KOPT-K1 (cell line): ENCODE measurements around the gene FYCO1.
A peak's percentile ranks its signal among the peaks of the same experiment; 100 is the strongest.

Source experiments
- H3K27ac ChIP-seq: fragments of 200-600 bp; sonication (generic); 2 replicates; pipeline ENCODE4 v1.5.1; 2016; ENCODE audit warnings: antibody characterized with exemption, mild to moderate bottlenecking, low read depth, low read length; ENCODE audit not compliant: poor library complexity, severe bottlenecking
- H3K36me3 ChIP-seq: fragments of 200-600 bp; sonication (generic); 2 replicates; pipeline ENCODE4 v1.5.1; 2017; ENCODE audit warnings: antibody characterized with exemption, mild to moderate bottlenecking, low read length, moderate library complexity; ENCODE audit not compliant: insufficient read depth
- H3K9me3 ChIP-seq: fragments of 200-600 bp; sonication (generic); 2 replicates; pipeline ENCODE4 v1.5.1; 2017; ENCODE audit warnings: antibody characterized with exemption, low read length, mild to moderate bottlenecking; ENCODE audit not compliant: insufficient read depth, poor library complexity, severe bottlenecking

The FYCO1 gene

DNA sequence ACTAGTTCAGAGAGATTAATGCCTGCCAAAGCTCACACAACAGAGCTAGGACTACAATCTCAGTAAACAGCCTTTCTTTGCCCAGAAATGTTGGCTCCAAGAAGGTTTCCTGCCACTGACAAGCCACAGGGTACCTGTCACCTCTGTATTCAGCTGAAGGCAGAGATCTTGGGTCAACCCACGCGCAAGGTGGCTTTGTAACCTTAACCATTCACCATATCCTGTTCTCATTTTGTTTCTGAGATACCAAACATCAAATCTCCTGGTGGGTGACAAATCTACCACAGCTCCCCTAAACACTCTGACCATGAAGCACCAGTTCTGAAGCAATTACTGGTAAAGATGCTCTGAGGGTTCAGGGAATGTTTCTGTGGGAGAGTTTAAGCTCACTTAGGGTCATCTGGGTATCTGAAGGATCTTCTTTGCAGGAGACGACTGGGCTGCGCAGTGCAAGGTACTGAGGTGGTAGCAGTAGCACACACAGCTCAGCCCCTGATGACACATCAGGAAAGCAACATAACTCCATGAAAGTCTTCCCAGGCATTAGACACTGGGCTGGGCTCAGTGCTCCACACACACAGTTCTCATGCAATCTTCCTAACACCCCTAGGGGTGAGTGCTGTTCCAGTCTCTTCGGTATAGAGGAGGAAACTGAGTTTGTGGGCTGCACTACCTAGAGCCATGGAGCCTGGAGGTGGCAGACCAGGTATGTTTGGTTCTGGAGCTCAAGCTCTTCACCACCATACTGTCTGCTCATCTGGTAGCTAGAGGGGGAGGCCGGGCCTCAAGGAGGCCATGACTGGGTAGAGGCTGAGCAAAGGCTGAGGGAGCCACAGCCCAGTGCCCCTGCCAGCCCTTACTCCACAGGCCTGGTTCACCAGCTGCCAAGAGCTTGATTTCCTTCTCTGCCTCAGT lies 44.7 kb downstream of the FYCO1 start:
- Histone ChIP-seq H3K36me3 (peaks cover 100% of the 10 kb centered on the region), H3K27ac (peak overlapping the region; percentile 4), H3K9me3 (no peaks in the 10 kb centered on the region)

DNA sequence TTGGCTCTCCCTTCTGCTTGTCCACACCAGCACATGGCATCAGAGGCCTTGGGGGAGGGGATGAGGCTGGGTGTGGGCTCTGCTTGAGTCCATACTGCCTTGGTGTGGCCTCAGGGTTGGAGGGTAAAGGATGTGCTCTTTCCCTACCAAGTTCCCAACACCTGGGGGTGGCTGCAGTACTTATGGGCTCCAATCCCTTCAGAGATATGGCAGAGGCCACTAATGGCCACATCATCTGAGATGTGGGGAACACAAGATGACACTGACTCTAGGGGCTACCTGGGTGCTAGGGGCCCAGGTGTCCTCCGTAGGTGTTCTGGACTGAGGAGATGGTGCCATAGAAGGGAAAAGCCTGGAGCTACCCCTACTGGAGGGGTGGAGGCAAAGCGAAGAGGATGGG lies 45.5 kb downstream of the FYCO1 start:
- Histone ChIP-seq H3K36me3 (peaks cover 100% of the 10 kb centered on the region), H3K9me3 (no peaks in the 10 kb centered on the region), H3K27ac (no peak overlapping the region)

DNA sequence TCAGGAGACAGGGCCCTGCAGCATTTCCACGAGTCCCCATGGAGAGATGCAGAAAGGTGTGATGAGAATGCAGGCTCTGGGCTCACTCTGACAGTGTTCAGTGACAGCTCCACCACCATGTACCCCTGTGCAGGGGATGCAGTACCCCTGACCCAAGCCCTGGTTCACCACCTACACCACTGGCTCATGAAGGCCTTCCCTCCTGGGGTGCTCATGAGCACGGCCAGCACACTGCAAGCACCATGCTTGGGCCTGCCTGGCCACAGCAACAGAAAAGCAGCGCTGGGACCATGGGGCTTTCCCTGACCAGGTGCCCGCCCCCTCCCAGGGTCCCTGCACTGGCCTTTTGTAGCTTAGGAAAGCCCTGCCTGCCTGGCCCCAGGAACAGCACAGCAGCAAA lies 46.2 kb downstream of the FYCO1 start:
- Histone ChIP-seq H3K27ac (no peak overlapping the region), H3K36me3 (peaks cover 100% of the 10 kb centered on the region)

DNA sequence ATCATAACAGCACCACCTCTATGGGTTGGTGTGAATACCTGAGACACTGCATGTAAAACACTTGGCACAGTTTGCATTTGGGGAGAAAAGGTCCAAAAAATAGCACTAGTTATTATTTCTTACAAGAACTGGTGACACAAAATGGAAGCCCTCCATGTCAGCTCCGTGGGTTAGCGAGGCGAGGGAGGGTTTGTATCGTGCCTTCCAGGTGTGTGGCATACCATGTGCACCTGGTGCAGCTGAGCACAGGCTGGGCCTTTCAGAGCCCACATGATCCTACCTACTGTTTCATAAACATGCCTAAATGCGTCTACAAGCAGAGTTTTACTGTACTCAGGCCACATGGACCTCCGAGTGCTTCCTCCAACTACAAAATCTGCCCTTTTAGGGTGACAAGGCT lies 46.7 kb downstream of the FYCO1 start:
- Histone ChIP-seq H3K36me3 (peaks cover 95% of the 10 kb centered on the region), H3K9me3 (no peaks in the 10 kb centered on the region), H3K27ac (no peak overlapping the region)

More for the DNA sequence above, 46.2 kb downstream of the FYCO1 start:
- no peaks in the 10 kb centered on the region for H3K9me3 ChIP-seq

DNA sequence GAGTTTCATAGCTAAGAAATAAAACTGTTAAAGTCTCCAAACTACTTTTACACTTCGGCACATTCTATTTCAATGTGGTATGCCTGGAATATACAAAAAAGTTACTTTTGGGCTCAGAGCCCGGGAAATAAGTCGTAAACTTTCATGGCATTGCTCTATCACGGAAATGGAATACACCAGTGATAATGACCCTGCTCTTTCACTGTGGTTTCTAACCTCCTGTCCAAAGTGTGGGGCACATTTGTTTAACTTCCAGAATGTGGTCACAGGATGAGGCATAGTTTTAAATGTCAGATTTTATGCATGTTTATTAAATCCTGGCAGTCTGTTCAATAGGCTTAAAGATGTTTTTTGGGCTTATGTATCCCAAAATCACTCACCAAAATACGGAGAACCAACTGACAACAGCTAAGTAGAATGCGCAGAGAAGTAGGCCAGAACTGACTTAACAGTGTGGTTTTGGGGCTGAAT lies 47.3 kb downstream of the FYCO1 start:
- H3K36me3 ChIP-seq, result peaks cover 90% of the 10 kb centered on the region
- no peaks in the 10 kb centered on the region for H3K9me3 ChIP-seq
- no peak overlapping the region for H3K27ac ChIP-seq

DNA sequence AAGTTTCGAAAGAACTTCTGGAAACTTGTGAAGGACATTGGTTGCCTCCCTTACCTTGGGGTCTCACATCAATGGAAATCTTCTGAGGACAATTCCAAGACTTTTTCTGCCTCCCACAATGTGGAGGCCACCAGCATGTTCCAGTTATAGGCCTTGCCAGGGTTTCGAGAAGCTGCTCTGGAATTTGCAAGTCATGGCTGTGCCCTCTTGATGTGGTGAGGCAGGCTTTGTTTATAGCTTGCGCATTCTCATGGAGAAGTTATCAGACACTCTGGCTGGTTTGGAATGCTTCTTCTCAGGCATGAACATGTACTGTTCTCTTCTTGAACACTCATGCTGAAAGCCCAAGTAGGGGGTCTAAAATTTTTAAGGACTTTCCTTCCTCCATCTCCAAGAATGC lies 48.3 kb downstream of the FYCO1 start:
- no peak overlapping the region for H3K27ac ChIP-seq
- H3K9me3 ChIP-seq, result no peaks in the 10 kb centered on the region
- H3K36me3 ChIP-seq, result peaks cover 80% of the 10 kb centered on the region

DNA sequence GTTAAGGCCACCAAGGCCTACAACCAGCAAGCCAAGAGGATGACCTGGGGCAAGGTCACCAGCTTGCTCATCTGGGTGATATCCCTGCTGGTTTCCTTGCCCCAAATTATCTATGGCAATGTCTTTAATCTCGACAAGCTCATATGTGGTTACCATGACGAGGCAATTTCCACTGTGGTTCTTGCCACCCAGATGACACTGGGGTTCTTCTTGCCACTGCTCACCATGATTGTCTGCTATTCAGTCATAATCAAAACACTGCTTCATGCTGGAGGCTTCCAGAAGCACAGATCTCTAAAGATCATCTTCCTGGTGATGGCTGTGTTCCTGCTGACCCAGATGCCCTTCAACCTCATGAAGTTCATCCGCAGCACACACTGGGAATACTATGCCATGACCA lies 48.7 kb downstream of the FYCO1 start:
- peaks cover 75% of the 10 kb centered on the region for H3K36me3 ChIP-seq
- no peaks in the 10 kb centered on the region for H3K9me3 ChIP-seq
- no peak overlapping the region for H3K27ac ChIP-seq

DNA sequence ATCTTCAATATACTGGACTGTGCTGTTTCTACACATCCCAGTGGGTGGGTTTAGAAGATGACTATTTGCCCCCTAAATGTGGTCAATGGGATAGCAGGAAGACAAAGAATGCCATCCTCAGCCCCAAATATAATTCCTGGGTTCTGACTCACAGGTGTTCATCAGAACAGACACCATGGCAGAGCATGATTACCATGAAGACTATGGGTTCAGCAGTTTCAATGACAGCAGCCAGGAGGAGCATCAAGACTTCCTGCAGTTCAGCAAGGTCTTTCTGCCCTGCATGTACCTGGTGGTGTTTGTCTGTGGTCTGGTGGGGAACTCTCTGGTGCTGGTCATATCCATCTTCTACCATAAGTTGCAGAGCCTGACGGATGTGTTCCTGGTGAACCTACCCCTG lies 49.3 kb downstream of the FYCO1 start:
- Histone ChIP-seq H3K27ac (no peak overlapping the region), H3K36me3 (peaks cover 70% of the 10 kb centered on the region), H3K9me3 (no peaks in the 10 kb centered on the region)

DNA sequence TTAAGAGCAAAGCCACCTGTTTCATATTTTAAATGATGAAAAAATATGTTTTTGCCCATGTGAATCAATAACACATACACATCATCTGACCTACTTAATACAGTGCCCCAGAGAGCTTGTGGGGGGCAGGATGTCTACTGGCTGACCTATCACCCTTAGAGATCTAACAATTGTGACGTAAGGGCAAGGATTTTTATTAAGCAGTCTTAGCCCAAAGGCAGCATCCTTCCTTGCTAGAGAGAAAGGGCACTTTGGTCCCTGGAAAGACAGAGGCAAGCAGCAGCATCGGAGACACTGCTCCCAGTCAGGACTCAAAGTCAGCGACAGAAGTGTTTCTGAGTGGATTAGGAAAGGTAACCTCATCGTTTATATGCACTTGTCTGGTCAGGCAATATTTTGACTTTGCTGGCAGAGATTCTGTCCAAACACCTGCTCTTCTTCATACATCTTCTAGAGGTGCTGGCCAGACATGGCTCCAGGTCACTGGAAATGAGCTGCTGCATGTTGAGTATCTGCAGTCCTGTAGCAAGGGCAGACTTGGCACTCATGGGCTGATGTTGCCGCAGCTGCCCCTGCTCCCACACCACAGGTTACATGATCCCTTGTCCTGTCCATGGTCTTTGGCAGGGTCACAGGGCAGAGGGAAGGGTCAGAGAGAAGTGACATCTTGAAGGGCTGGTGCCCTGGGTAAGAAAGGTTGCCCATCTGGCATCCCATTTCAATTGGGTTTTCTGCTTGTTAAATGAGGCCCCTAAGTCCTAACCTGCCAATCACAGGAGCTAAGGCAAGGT lies 50.6 kb downstream of the FYCO1 start:
- H3K36me3 ChIP-seq, result peaks cover 57% of the 10 kb centered on the region
- H3K27ac ChIP-seq, result no peak overlapping the region
- no peaks in the 10 kb centered on the region for H3K9me3 ChIP-seq

DNA sequence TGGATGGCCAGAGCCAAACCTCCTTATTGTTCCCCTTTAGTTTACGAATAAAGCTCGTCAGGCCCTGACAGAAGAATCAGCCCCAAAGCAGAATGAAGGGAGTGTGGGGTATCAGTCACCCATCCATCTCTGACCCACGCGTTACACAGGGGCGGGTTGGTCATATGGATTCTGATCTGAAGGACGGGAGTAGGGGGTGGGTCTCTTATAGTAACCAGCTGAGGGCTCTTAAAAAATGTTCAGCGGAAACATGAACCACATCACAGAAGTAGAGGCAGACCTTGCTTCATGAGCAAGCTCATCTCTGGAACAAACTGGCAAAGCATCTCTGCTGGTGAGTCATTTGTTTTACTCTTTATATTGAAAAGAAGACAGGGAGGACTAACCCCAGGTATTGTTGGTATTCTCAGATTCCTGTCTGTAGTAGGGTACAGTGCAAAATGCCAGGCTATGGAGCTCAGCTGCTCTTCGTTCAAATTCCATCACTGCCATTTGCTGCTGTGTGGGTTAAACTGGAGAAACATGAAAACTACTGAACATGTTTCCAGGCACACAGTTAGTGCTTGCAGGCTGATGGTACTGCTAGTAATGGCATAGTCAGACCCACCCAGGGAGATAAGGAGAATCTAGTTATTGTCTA lies 52.3 kb downstream of the FYCO1 start, which contains the start of gene CXCR6:
TSS of gene CXCR6 (plus strand) at position 258 of the 640 bp plus-strand sequence. CDS start 3,018 bp downstream, outside the sequence.
- peak within 1 kb of the TSS; percentile 9 for H3K27ac ChIP-seq
- H3K9me3 ChIP-seq, result no peaks in the 10 kb centered on the region
- peaks cover 40% of the 10 kb centered on the region for H3K36me3 ChIP-seq

DNA sequence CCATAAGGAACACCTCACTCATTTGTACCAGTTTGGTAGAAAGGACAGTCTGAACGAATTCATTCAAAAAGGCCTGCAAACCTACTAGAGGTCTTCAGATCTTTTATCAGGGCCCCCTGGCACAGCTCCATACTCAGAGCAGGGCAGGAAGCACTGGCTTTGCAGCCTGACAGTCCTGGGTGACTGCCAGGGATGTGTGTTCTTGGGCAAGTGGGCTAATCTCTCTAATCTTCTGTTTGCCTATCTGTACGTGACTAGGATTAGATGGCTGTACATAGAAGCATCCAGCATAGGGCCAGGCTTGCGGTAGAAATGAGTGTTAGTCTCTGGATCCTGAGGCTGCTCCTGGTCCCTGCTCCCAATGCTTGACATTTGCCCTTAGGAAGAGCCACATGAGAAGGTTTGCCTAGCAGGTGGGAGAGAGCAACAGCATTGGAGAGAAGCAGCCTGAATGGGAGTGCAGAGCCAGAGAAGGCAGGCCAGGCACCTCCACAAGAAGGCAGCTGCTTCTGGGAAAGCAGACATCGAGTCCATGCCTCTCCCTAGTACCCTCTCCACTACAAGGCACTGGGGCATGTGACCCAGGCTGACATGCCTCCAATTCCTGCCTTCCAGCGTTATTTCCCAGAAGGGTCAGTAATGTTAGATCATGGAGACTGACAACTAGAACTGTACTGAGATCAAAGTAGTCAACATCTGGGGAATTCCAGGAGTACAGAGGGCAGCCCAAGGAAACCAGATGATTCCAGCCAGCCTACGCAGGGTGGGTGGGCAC lies 53.4 kb downstream of the FYCO1 start:
- Histone ChIP-seq H3K9me3 (no peaks in the 10 kb centered on the region), H3K36me3 (peaks cover 39% of the 10 kb centered on the region), H3K27ac (peak overlapping the region; percentile 9)

DNA sequence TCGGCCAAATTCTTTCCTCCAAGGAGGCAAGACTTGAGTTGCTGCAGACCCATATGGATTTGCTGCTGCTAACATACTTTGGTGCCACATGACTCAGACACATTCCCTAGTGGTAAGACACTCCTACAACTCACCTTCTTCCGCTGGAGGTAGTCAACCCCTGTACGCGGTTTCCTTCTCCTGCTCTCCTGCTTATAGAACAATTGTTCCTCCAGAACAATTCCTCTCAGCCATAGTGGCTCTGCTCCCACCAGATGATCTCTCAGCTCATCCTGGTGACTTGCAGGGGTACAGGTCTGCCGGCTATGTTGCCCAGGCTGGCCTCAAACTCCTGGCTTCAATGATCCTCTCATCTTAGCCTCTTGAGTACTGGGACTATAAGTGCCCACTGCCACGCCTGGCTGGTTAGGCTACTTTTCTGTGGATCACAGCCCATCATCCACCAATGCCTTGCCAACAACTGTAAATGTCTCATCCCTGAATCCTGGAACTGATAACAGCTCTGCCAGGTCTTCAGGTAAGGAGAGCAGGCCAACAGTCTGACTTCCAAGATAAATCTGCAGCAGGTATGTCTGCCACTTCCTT lies 54.8 kb downstream of the FYCO1 start:
- Histone ChIP-seq H3K9me3 (no peaks in the 10 kb centered on the region), H3K36me3 (peaks cover 39% of the 10 kb centered on the region), H3K27ac (no peak overlapping the region)

DNA sequence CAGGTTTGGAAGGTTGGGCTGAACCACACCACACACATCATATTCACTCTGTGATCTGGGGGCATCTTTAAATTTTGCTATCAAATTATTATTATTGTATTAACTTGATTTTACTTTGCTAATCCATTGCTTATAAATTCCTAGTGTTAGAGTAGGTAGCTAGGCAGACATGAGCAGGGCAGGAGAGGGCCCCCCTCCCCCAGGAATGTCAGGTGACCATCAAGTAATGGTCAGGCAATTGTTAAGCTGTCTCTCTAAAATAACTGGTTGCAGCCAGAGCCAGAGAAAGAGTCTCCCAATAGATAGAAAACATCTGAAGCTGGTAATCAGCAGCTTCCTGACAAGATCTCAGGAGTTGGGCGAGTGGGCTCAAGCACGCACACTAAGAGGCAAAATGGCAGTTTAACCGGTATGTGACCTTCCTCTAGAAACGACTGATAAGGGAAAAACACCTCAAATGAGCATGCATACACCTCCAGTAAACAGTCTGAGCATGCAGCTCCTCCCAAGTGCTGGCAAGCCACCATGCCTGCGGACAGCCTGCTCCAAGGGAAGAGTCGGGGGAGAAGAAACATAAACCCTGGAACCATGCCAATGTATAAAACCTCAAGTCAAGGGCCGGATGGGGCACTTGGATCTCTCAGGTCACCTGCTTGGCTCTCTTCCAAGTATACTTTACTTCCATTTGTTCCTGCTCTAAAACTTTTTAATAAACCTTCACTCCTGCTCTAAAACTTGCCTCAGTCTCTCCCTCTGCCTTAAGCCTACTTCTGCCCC lies 55.4 kb downstream of the FYCO1 start:
- peaks cover 39% of the 10 kb centered on the region for H3K36me3 ChIP-seq
- no peaks in the 10 kb centered on the region for H3K9me3 ChIP-seq
- no peak overlapping the region for H3K27ac ChIP-seq
